ENCODE results near the gene MBD5.

- TF ChIP-seq, protein P1, sequence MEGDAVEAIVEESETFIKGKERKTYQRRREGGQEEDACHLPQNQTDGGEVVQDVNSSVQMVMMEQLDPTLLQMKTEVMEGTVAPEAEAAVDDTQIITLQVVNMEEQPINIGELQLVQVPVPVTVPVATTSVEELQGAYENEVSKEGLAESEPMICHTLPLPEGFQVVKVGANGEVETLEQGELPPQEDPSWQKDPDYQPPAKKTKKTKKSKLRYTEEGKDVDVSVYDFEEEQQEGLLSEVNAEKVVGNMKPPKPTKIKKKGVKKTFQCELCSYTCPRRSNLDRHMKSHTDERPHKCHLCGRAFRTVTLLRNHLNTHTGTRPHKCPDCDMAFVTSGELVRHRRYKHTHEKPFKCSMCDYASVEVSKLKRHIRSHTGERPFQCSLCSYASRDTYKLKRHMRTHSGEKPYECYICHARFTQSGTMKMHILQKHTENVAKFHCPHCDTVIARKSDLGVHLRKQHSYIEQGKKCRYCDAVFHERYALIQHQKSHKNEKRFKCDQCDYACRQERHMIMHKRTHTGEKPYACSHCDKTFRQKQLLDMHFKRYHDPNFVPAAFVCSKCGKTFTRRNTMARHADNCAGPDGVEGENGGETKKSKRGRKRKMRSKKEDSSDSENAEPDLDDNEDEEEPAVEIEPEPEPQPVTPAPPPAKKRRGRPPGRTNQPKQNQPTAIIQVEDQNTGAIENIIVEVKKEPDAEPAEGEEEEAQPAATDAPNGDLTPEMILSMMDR (conservative IDR thresholded peaks at IDR 0.05; ENCODE audit: low read depth, low read length): no peak
- TF ChIP-seq POLR2A (IDR thresholded peaks at IDR 0.05; ENCODE audit: low read depth, low read length) (no peak), MXI1 (IDR thresholded peaks at IDR 0.05; ENCODE audit: borderline replicate concordance, low read depth, low read length) (no peak), MAFK (IDR thresholded peaks at IDR 0.05; ENCODE audit: low read depth, low read length) (no peak), FOS (IDR thresholded peaks at IDR 0.05; ENCODE audit: low read depth, low read length) (no peak), SMC3 (IDR thresholded peaks at IDR 0.05; ENCODE audit: low read depth, low read length) (no peak), RFX5 (IDR thresholded peaks at IDR 0.05; ENCODE audit: low read depth, low read length) (no peak), CEBPB (IDR thresholded peaks at IDR 0.05; ENCODE audit: low read depth, low read length) (no peak), BHLHE40 (IDR thresholded peaks at IDR 0.05; ENCODE audit: low read depth, low read length) (no peak), ELK1 (IDR thresholded peaks at IDR 0.05; ENCODE audit: borderline replicate concordance, low read depth, low read length) (no peak)
Observed at GRCh38 chr2:148561389-148561788, 540.5 kb downstream of the MBD5 start.

Measured in IMR-90 (cell line).